ENCODE data around the gene PDPN.

Gene PDPN, protein sequence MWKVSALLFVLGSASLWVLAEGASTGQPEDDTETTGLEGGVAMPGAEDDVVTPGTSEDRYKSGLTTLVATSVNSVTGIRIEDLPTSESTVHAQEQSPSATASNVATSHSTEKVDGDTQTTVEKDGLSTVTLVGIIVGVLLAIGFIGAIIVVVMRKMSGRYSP

DNA sequence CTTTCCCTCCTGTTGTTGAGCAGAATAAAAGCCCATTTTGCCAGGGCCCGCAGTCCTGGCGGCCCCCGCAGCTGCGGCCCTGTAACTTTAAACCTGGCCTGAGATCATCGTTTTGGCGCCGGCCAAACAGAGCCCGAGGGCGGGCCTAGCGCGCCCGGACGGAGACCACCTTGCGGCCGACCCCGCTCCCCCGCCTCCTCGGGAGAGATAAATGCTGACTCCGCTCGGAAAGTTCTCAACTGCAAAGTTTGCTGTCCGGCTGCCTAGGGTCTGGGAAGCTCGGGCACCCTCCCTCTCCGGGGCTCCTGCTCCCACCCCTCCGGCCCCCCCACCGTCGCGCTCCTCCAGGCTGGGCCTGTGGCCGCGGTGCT lies at the start of gene PDPN:
TSS of gene PDPN (plus strand) at position 238 of the 371 bp plus-strand sequence. CDS start 202 bp downstream, outside the sequence.
- no peak within 1 kb of the TSS for H3K4me3 ChIP-seq (ENCODE audit: low read length)

DNA sequence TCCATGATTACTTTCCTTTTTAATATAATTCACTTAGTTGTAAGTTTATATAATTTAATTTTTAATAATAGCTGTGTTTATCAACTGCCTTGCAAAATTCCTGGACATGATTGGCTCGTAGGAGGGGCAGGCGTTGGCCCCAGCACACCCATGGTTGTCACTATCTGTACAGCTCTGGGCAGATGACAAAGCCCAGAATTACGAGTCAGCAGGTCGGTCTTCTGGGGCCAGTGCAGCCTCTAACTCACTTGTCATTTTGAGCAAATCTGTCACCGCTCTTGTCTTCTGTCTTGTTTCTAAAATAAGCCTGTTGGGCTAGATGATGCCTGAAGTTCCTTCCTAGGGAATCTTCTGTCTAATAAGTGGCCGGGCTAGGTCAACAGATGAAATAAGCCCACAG lies 48.4 kb upstream of the PDPN start:
- no peaks in the 10 kb centered on the region for H3K36me3 ChIP-seq (ENCODE audit: control insufficient read depth, insufficient read depth, low read length)
- no peaks in the 10 kb centered on the region for H3K4me1 ChIP-seq (ENCODE audit: control insufficient read depth, insufficient read depth, low read length)
- no peaks in the 10 kb centered on the region for H3K27me3 ChIP-seq (ENCODE audit: control insufficient read depth, insufficient read depth, low read length)
- H3K9ac ChIP-seq (ENCODE audit: low read length) = no peak overlapping the region
- H3K4me3 ChIP-seq (ENCODE audit: low read length) = no peak overlapping the region
- H3K9me3 ChIP-seq (ENCODE audit: control insufficient read depth, low read length) = no peaks in the 10 kb centered on the region

More for the DNA sequence above, at the start of gene PDPN:
- peak within 1 kb of the TSS; percentile 61 for H3K9ac ChIP-seq (ENCODE audit: low read length)
- no peaks in the 10 kb centered on the region for H3K9me3 ChIP-seq (ENCODE audit: control insufficient read depth, low read length)
- no peaks in the 10 kb centered on the region for H3K4me1 ChIP-seq (ENCODE audit: control insufficient read depth, insufficient read depth, low read length)
- H3K36me3 ChIP-seq (ENCODE audit: control insufficient read depth, insufficient read depth, low read length) = no peaks in the 10 kb centered on the region
- peaks cover 36% of the 10 kb centered on the region for H3K27me3 ChIP-seq (ENCODE audit: control insufficient read depth, insufficient read depth, low read length)

DNA sequence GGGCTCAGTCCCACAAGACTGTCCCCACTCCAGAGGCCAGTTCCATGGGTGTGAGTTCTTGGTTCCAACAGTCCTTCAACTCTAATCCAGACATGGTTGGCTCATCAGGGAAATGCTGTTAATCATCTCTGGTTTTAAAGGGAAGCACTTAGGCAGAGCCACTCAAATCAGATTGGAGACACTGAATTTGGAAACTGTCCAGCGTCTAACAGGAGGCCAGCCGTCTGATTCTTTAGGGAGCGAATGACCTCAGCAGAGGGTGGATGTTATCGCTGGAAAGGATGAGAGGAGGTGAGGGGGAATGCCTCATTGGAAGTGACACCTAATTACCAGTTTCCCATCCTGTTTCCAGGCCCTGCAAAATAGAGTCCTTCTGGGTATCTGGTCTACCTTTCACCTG lies 47.1 kb upstream of the PDPN start:
- Histone ChIP-seq H3K27me3 (ENCODE audit: control insufficient read depth, insufficient read depth, low read length) (no peaks in the 10 kb centered on the region), H3K4me1 (ENCODE audit: control insufficient read depth, insufficient read depth, low read length) (no peaks in the 10 kb centered on the region), H3K36me3 (ENCODE audit: control insufficient read depth, insufficient read depth, low read length) (no peaks in the 10 kb centered on the region), H3K9ac (ENCODE audit: low read length) (no peak overlapping the region), H3K4me3 (ENCODE audit: low read length) (no peak overlapping the region), H3K9me3 (ENCODE audit: control insufficient read depth, low read length) (no peaks in the 10 kb centered on the region)

DNA sequence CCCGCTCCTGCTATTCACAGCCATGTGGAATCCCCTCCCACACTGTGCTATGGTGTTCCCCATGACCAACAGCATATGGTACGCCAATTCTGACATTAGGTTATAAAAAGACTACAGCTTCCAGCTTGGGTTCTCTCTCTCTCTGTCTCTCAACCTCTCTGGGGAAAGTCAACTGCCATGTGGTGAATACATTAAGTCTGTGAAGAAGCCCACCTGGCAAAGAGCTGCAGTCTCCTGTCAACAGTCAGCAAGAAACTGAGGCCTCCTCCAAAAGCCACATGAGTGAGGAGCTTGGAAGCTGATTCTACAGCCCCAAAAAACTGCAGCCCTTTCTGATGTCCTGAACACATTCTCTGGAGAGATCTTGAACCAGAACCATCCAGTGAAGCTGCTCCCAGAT lies 44.8 kb upstream of the PDPN start:
- Histone ChIP-seq H3K4me1 (ENCODE audit: control insufficient read depth, insufficient read depth, low read length) (no peaks in the 10 kb centered on the region), H3K9me3 (ENCODE audit: control insufficient read depth, low read length) (no peaks in the 10 kb centered on the region), H3K36me3 (ENCODE audit: control insufficient read depth, insufficient read depth, low read length) (no peaks in the 10 kb centered on the region), H3K9ac (ENCODE audit: low read length) (no peak overlapping the region), H3K27me3 (ENCODE audit: control insufficient read depth, insufficient read depth, low read length) (no peaks in the 10 kb centered on the region), H3K4me3 (ENCODE audit: low read length) (no peak overlapping the region)

DNA sequence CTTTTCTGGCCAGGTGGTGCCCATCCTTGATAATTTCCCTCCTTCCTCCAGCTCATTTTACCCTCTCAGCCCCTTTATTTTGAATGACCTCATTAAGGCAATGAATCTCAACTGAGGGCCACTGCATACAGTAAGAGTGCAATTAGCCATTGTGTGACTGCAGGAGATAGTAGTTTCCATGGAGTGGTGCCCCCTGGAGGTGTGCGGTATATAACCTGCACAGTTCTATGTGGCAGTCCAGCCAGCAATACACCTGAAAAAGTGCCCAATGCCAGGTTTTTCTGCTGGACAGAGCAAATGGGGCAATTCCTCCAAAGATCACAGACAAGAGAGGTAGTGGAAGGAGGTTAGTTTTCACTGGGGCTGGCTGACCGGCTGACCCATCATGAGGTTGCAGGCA lies 43.9 kb upstream of the PDPN start:
- Histone ChIP-seq H3K27me3 (ENCODE audit: control insufficient read depth, insufficient read depth, low read length) (no peaks in the 10 kb centered on the region), H3K4me3 (ENCODE audit: low read length) (no peak overlapping the region), H3K4me1 (ENCODE audit: control insufficient read depth, insufficient read depth, low read length) (no peaks in the 10 kb centered on the region), H3K9ac (ENCODE audit: low read length) (no peak overlapping the region), H3K9me3 (ENCODE audit: control insufficient read depth, low read length) (no peaks in the 10 kb centered on the region), H3K36me3 (ENCODE audit: control insufficient read depth, insufficient read depth, low read length) (no peaks in the 10 kb centered on the region)

DNA sequence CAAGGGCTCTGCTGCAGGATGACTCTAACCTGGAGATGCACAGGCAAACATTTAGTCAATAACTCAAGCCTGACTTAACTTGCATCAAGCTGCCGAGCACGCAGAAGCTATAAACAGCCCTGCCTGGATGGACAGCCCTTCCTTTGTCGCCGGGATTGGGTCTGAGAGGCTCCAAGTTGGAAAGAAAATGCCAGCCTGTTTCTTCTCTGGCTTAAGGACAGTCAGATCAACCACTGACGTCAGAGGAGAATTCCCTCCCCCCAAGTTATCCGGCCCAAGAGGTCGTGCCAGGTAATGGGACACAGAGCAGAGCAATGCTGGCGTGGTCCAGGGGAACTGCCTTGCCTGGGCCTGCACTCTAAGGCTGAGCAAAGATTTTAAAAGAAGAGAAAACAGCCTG lies 42.8 kb upstream of the PDPN start:
- H3K27me3 ChIP-seq (ENCODE audit: control insufficient read depth, insufficient read depth, low read length) = no peaks in the 10 kb centered on the region
- no peak overlapping the region for H3K9ac ChIP-seq (ENCODE audit: low read length)
- H3K4me3 ChIP-seq (ENCODE audit: low read length) = no peak overlapping the region
- no peaks in the 10 kb centered on the region for H3K4me1 ChIP-seq (ENCODE audit: control insufficient read depth, insufficient read depth, low read length)
- no peaks in the 10 kb centered on the region for H3K36me3 ChIP-seq (ENCODE audit: control insufficient read depth, insufficient read depth, low read length)
- no peaks in the 10 kb centered on the region for H3K9me3 ChIP-seq (ENCODE audit: control insufficient read depth, low read length)

DNA sequence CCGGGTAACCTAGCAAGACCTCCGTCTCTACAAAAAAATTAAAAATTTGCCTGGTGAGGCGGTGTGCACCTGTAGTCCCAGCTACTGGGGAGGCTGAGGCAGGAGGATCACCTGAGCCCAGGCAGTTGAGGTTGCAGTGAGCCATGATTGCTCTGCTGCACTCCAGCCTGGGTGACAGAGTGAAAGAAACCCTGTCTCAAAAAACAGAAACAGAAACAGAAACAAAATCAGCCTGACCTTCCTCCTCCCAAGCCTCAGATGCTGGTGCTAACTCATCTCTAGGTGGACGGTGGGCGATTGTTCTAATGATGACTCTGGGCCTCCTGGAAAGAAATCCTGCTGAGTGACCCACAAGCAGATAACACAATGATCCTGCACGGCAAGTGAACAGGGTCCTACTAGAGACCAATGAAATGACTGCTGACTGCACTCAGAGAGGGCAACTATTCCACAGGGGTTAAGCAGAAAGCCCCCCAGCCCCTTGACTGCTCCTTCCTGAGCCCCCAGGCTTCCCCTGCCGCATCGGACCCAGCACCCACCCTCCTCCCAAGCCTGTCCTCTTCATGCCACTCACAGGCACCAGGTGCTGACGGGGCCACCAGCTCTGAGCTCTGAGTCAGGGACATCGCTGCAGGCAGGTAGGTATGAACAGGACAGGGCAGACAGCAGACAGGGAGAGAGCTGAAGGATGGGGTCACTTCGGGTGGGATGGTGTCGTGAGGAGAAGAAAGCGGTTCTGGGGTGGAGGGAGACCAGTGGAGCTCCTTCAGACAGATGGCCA lies 42.0 kb upstream of the PDPN start:
- Histone ChIP-seq H3K27me3 (ENCODE audit: control insufficient read depth, insufficient read depth, low read length) (no peaks in the 10 kb centered on the region), H3K4me3 (ENCODE audit: low read length) (no peak overlapping the region), H3K9me3 (ENCODE audit: control insufficient read depth, low read length) (no peaks in the 10 kb centered on the region), H3K9ac (ENCODE audit: low read length) (no peak overlapping the region), H3K36me3 (ENCODE audit: control insufficient read depth, insufficient read depth, low read length) (no peaks in the 10 kb centered on the region), H3K4me1 (ENCODE audit: control insufficient read depth, insufficient read depth, low read length) (no peaks in the 10 kb centered on the region)

DNA sequence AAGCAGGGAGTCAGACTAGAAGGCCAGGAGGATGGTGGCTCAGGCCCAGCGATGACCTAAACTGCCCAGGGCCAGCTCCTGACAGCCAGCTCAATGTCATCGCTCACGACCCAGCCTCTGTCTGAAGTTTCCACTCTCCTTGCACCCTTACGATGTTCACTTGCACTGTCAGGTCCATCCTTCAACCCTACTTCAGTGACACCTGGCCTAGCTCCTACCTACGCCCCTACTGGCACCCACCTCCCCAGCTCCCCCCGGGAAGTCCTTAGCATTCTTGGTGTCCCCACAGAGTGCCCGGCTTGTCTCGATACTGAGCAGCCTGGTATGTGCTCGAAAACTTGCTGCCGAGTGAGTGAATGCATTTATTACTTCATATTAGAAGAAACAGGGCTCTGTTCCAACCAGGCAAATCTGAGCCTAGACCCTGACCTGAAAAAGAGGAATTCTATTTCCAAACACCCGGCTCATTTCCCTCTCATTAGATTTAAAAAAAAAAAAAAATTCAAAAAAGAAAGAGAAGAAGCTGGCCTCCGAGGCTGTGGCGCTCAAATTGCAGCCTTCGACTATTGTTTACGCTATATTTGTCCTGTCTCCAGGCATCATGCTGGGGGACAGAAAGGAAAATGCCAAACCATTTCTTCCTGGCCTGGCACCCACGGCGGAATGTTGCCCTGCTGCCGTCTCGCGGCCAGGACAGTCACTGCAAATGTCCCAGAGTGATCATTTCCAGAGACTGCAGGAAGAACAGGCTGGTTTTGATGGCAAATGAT lies 40.0 kb upstream of the PDPN start:
- H3K36me3 ChIP-seq (ENCODE audit: control insufficient read depth, insufficient read depth, low read length) = no peaks in the 10 kb centered on the region
- H3K9me3 ChIP-seq (ENCODE audit: control insufficient read depth, low read length) = no peaks in the 10 kb centered on the region
- no peaks in the 10 kb centered on the region for H3K4me1 ChIP-seq (ENCODE audit: control insufficient read depth, insufficient read depth, low read length)
- H3K27me3 ChIP-seq (ENCODE audit: control insufficient read depth, insufficient read depth, low read length) = no peaks in the 10 kb centered on the region
- H3K4me3 ChIP-seq (ENCODE audit: low read length) = no peak overlapping the region
- H3K9ac ChIP-seq (ENCODE audit: low read length) = no peak overlapping the region

DNA sequence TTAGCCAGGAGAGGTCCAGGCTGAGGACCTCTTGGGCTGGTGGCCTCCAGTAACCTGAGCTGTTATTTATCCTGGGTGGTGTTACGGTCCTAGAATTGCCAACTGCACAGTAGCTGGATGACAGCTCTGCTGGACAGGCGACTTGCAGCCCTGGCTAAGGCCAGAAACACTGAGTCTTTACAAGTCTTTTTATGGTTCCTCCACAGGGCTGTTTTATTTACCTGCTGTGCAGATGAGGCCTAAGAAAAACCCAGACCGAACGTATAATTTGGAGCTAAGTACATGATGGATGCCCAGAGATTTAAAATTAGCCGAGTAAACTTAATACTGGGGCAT lies 39.4 kb upstream of the PDPN start:
- H3K4me3 ChIP-seq (ENCODE audit: low read length) = no peak overlapping the region

DNA sequence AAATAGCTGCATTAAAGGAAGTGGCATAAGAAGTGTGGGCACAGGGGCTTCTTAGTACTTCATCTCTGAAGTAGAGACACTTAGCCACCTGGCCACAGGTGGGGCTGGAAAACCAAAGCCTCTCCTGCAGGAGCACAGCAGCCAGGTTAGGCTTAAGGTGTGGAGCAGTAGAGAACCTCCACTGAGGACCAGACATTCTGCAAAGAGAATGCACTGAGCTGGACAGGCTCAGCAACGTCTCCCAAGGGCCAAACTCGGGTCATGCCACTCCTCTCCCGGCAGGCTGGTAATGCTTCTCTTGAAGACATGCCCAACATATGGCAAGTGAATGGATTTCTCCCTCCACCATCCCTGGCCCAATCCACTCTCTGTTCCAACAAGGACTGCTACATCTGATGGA lies 36.8 kb upstream of the PDPN start:
- no peaks in the 10 kb centered on the region for H3K9me3 ChIP-seq (ENCODE audit: control insufficient read depth, low read length)
- no peaks in the 10 kb centered on the region for H3K36me3 ChIP-seq (ENCODE audit: control insufficient read depth, insufficient read depth, low read length)
- no peaks in the 10 kb centered on the region for H3K27me3 ChIP-seq (ENCODE audit: control insufficient read depth, insufficient read depth, low read length)
- H3K9ac ChIP-seq (ENCODE audit: low read length) = no peak overlapping the region
- H3K4me3 ChIP-seq (ENCODE audit: low read length) = no peak overlapping the region
- no peaks in the 10 kb centered on the region for H3K4me1 ChIP-seq (ENCODE audit: control insufficient read depth, insufficient read depth, low read length)

More for the DNA sequence above, 39.4 kb upstream of the PDPN start:
- Histone ChIP-seq H3K9me3 (ENCODE audit: control insufficient read depth, low read length) (no peaks in the 10 kb centered on the region), H3K4me1 (ENCODE audit: control insufficient read depth, insufficient read depth, low read length) (no peaks in the 10 kb centered on the region), H3K27me3 (ENCODE audit: control insufficient read depth, insufficient read depth, low read length) (no peaks in the 10 kb centered on the region), H3K9ac (ENCODE audit: low read length) (no peak overlapping the region), H3K36me3 (ENCODE audit: control insufficient read depth, insufficient read depth, low read length) (no peaks in the 10 kb centered on the region)

DNA sequence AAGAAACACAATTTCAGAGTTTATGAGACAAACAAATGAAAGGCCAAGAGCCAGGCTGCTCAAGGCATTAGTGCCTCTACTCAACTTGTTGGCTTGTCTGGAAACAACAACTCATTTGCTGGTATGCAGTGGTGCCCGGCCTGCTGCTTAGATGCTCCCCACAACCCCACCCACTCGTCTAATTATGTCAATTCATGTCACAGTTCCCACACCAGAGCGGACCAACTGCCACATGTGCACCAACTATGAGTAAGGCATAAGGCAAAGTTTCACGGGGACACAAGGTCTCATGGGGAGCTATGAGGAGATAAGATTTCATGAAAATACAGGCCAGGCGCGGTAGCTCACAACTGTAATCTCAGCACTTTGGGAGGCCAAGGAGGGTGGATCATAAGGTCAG lies 35.4 kb upstream of the PDPN start:
- no peaks in the 10 kb centered on the region for H3K27me3 ChIP-seq (ENCODE audit: control insufficient read depth, insufficient read depth, low read length)
- H3K36me3 ChIP-seq (ENCODE audit: control insufficient read depth, insufficient read depth, low read length) = no peaks in the 10 kb centered on the region
- H3K9me3 ChIP-seq (ENCODE audit: control insufficient read depth, low read length) = no peaks in the 10 kb centered on the region
- H3K4me1 ChIP-seq (ENCODE audit: control insufficient read depth, insufficient read depth, low read length) = no peaks in the 10 kb centered on the region
- no peak overlapping the region for H3K4me3 ChIP-seq (ENCODE audit: low read length)
- no peak overlapping the region for H3K9ac ChIP-seq (ENCODE audit: low read length)

DNA sequence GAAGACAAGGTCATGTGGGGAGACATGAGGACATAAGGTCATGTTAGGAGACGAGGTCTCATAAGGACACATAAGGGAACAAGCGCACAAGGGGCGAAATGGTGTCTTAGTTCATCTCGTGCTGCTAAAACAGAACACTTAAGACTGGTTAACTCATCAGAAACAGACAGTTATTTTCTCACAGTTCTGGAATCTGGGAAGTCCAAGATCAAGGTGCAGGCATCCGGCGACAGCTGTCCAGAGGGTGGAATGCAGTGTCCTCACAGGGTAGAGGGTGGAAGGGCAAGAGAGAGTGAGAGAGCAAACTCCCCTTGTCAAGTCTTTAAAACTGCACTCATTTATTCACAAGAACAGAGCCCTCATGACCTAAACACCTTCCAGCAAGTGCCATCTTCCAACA lies 34.6 kb upstream of the PDPN start:
- Histone ChIP-seq H3K9ac (ENCODE audit: low read length) (no peak overlapping the region), H3K9me3 (ENCODE audit: control insufficient read depth, low read length) (no peaks in the 10 kb centered on the region), H3K36me3 (ENCODE audit: control insufficient read depth, insufficient read depth, low read length) (no peaks in the 10 kb centered on the region), H3K27me3 (ENCODE audit: control insufficient read depth, insufficient read depth, low read length) (no peaks in the 10 kb centered on the region), H3K4me3 (ENCODE audit: low read length) (no peak overlapping the region), H3K4me1 (ENCODE audit: control insufficient read depth, insufficient read depth, low read length) (no peaks in the 10 kb centered on the region)
